Activated CD4-positive, alpha-beta memory T cell treated with anti-CD3 and anti-CD28 coated beads for 36 hours (primary cell): ENCODE data around the gene ARHGEF12. TPM values are rescaled to one million over a fixed set of nuclear protein-coding genes. Genes with fewer than 3 reads are reported as not detected.

Experiments
- CTCF ChIA-PET: fragments of 350-600 bp; sonication (Branson Sonifier 250); formaldehyde crosslinking; loops from one replicate; lab custom pipeline; 2021; ENCODE audit warnings: antibody characterized with exemption, inconsistent platforms; lab: Charles Lee
- POLR2A ChIA-PET: fragments of 350-600 bp; sonication (Branson Sonifier 250); formaldehyde crosslinking; loops from one replicate; lab custom pipeline; 2021; ENCODE audit warnings: antibody characterized with exemption; lab: Charles Lee
- DNase-seq: peaks from one replicate; pipeline ENCODE4 v3.0.0-alpha.2; 2020
- H3K27ac Mint-ChIP-seq: one replicate; pipeline ENCODE4 v1.8.0; 2021; ENCODE audit warnings: mixed read lengths
- H3K27me3 Mint-ChIP-seq: one replicate; pipeline ENCODE4 v1.8.0; 2021; ENCODE audit warnings: mixed read lengths
- H3K36me3 Mint-ChIP-seq: one replicate; pipeline ENCODE4 v1.8.0; 2021; ENCODE audit warnings: mixed read lengths
- H3K4me1 Mint-ChIP-seq: one replicate; pipeline ENCODE4 v1.8.0; 2021; ENCODE audit warnings: low read depth, mixed read lengths
- H3K4me3 Mint-ChIP-seq: one replicate; pipeline ENCODE4 v1.8.0; 2021; ENCODE audit warnings: mild to moderate bottlenecking, mixed read lengths
- H3K9me3 Mint-ChIP-seq: one replicate; pipeline ENCODE4 v1.8.0; 2021; ENCODE audit warnings: mixed read lengths
- intact Hi-C: fragments of 100-400 bp; cut with micrococcal nuclease; formaldehyde crosslinking; loops from one replicate; pipeline ENCODE4 v1.15.1; 2023
- total RNA-seq, 2 experiments: library from RNA; stranded (reverse); gene quantifications; one replicate each; pipeline ENCODE4 v1.2.3, GENCODE V29; 2021

ARHGEF12 gene
- total RNA-seq, 2 experiments from 2014 or later: 16.4 to 16.9 TPM

DNA sequence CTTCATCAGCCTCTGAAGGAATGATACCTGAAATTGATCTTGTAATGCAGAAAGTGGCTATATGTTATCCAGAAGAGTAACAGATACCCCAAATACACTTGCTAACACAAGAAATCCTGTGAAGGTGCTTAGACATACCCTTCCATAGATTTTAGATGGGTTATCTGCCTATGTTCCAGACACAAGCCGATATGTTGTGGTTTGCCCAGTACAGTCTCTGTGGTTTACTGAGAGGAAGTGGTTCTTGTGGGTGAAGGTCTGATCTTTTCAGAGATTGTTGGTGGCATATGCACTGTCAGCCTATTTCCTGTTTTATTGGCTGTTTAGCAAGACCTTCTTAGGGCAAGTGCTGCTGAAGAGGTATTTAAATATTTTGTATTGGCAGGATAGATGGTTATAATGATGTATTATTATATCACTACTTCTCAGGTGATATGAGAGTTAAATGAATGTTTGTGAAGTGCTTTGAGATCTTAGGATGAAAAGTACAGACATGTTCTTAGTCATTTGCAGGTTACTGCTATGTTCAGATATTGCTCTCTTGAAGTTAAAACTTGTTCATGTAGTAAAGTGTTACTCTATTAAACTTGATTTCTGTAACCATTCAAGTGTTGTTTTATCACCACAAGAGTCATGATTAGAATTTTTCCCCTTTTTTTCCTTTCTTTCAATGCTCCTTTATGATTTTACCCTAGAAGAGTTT is 8.2 kb downstream of the ARHGEF12 start:
- peaks cover 56% of the 10 kb centered on the region for H3K27me3 Mint-ChIP-seq
- POLR2A ChIA-PET: no interaction called here
- H3K27ac Mint-ChIP-seq: no peak overlapping the region

GRCh38 chr11:120346233-120346632 is 10.0 kb downstream of the ARHGEF12 start:
- POLR2A ChIA-PET: interaction anchor here (0.7 kb wide), 1 partner anchor 1013 kb away, joined by 3 read pairs; no protein-coding TSS in a partner anchor
- Mint-ChIP-seq H3K36me3 (peaks cover 3% of the 10 kb centered on the region), H3K27ac (no peak overlapping the region), H3K4me1 (peaks cover 26% of the 10 kb centered on the region), H3K9me3 (no peaks in the 10 kb centered on the region), H3K27me3 (peaks cover 56% of the 10 kb centered on the region), H3K4me3 (no peak overlapping the region)
- intact Hi-C loops: no loop called here
- CTCF ChIA-PET: no interaction called here
- DNase-seq: no peak

More for the DNA sequence above, 8.2 kb downstream of the ARHGEF12 start:
- intact Hi-C loops: loop anchor here (1.0 to 5.0 kb wide), 3 partner anchors 8 to 493 kb away; partner anchors contain the start of gene ARHGEF12
- Mint-ChIP-seq H3K4me1 (peaks cover 38% of the 10 kb centered on the region), H3K36me3 (peaks cover 5% of the 10 kb centered on the region), H3K4me3 (peak overlapping the region; percentile 10), H3K9me3 (no peaks in the 10 kb centered on the region)
- DNase-seq: peak; percentile 58
- CTCF ChIA-PET: interaction anchor here (1.0 kb wide), 1 partner anchor 9 kb away, joined by 4 read pairs; no protein-coding TSS in a partner anchor

DNA sequence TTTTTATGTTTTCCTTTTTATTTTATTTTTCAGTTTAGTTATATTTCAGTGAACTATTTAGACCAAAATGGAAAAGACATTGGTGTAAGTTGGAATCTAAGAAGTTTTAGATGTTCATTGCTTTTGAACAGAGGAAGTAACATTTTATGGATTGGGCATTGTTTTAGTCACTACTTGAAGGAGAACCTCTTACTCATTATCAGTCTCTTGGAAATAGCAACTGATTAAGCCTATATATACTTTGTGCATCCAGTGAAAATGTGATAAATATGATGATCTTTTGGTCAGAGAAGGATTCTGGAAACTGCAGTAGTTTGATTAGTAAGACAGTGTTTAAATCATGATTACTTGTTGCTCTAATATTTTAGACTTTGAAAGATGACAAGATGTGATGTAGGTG is 14.4 kb downstream of the ARHGEF12 start:
- POLR2A ChIA-PET: no interaction called here
- peaks cover 9% of the 10 kb centered on the region for H3K4me1 Mint-ChIP-seq
- intact Hi-C loops: no loop called here
- H3K4me3 Mint-ChIP-seq: no peak overlapping the region
- H3K27ac Mint-ChIP-seq: no peak overlapping the region
- H3K27me3 Mint-ChIP-seq: peaks cover 52% of the 10 kb centered on the region
- no peaks in the 10 kb centered on the region for H3K36me3 Mint-ChIP-seq
- DNase-seq: no peak
- CTCF ChIA-PET: interaction anchor here (2.9 kb wide), 1 partner anchor 16 kb away, joined by 12 read pairs; no protein-coding TSS in a partner anchor
- H3K9me3 Mint-ChIP-seq: no peaks in the 10 kb centered on the region

- Mint-ChIP-seq H3K27ac (no peak overlapping the region), H3K27me3 (peaks cover 41% of the 10 kb centered on the region)
- CTCF ChIA-PET: no interaction called here
Measured at GRCh38 chr11:120352405-120352804, 16.2 kb downstream of the ARHGEF12 start.

DNA sequence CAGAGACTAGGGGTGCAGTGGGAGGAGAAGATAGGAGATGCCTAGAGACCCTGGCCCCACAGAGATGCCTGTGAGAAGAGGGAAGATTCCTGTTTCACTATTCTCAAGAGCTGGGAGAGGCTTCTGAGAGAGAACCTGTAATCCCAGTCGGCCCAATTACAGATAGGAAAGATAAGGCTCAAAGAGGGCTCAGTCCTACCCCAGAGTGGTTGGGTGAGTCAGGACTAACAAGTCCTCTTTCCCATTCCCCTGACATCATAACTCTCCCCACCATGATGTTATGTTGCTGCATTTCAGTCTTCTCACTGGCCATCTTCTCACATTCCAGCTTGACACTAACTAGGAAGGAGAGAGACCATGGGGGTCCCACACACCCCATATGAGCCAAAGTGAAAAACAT is 17.9 kb downstream of the ARHGEF12 start:
- Mint-ChIP-seq H3K36me3 (no peaks in the 10 kb centered on the region), H3K9me3 (no peaks in the 10 kb centered on the region), H3K27ac (no peak overlapping the region), H3K4me3 (no peak overlapping the region), H3K4me1 (no peaks in the 10 kb centered on the region), H3K27me3 (peaks cover 37% of the 10 kb centered on the region)
- ChIA-PET CTCF (no interaction called here), POLR2A (no interaction called here)
- no peak for DNase-seq
- intact Hi-C loops: no loop called here

More at GRCh38 chr11:120352405-120352804, 16.2 kb downstream of the ARHGEF12 start:
- H3K4me3 Mint-ChIP-seq: no peak overlapping the region
- no peaks in the 10 kb centered on the region for H3K4me1 Mint-ChIP-seq
- no peaks in the 10 kb centered on the region for H3K36me3 Mint-ChIP-seq
- DNase-seq: no peak
- H3K9me3 Mint-ChIP-seq: no peaks in the 10 kb centered on the region
- POLR2A ChIA-PET: no interaction called here
- intact Hi-C loops: no loop called here

DNA sequence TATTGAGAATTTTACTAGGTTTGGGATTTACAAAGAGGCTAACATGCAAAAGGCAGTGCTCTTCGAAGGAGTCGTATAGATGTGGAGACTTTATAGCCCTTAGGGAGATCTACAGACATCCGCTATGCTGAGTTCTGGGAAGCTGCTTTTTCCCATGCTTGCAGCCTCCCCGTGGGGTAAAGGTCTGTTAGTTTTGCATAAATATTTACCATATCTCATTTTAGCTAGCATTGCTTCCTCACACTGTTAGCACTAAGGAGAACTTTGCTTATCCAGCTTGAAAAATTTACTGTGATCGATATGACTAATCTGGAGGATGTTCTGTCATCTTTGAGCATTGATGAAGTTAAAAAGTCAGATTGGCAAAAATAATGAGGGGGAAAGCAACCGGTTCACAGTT is 18.6 kb downstream of the ARHGEF12 start:
- Mint-ChIP-seq H3K9me3 (no peaks in the 10 kb centered on the region), H3K27me3 (peaks cover 34% of the 10 kb centered on the region), H3K36me3 (no peaks in the 10 kb centered on the region), H3K27ac (no peak overlapping the region), H3K4me3 (no peak overlapping the region), H3K4me1 (no peaks in the 10 kb centered on the region)
- DNase-seq: no peak
- POLR2A ChIA-PET: no interaction called here
- intact Hi-C loops: no loop called here
- CTCF ChIA-PET: no interaction called here

DNA sequence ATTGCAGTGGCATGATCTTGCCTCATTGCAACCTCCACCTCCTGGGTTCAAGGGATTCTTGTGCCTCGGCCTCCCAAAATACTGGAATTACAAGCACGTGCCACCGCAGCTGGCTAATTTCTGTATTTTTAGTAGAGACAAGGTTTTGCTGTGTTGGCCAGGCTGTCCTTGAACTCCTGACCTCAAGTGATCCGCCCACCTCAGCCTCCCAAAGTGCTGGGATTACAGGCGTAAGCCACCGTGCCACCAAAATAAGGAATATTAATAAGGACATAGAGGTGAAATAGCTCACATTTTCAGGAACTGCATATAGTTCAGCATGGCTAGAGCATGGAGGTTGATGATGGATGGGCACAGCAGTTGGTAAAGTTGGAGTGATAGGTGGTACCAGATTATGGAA is 21.4 kb downstream of the ARHGEF12 start:
- intact Hi-C loops: no loop called here
- DNase-seq: no peak
- CTCF ChIA-PET: no interaction called here

DNA sequence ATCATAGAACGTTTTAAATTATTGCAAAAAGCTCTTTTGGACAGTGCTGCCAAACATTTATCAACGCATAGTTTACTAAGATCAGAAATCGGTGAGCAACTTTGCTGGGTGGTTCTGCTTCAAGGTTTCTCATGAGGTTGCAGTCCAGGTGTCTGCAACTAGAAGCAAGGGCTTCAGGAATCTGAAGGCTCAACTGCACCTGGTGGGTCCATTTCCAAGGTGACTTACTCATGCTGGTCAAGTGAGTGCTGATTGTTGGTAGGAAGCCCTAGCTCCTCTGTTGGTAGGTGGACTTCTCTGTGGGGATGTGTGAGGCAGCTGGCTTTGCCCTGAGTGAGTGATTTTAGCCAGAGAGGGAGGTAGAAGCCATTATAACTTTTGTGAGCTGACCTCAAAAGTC is 22.5 kb downstream of the ARHGEF12 start:
- no peak for DNase-seq
- H3K4me3 Mint-ChIP-seq: no peak overlapping the region
- no peaks in the 10 kb centered on the region for H3K9me3 Mint-ChIP-seq
- H3K36me3 Mint-ChIP-seq: no peaks in the 10 kb centered on the region
- no peaks in the 10 kb centered on the region for H3K4me1 Mint-ChIP-seq
- ChIA-PET CTCF (no interaction called here), POLR2A (no interaction called here)
- H3K27me3 Mint-ChIP-seq: peaks cover 16% of the 10 kb centered on the region
- intact Hi-C loops: no loop called here
- H3K27ac Mint-ChIP-seq: no peak overlapping the region

More for the DNA sequence above, 21.4 kb downstream of the ARHGEF12 start:
- H3K27me3 Mint-ChIP-seq: peaks cover 22% of the 10 kb centered on the region
- H3K27ac Mint-ChIP-seq: no peak overlapping the region
- no peaks in the 10 kb centered on the region for H3K36me3 Mint-ChIP-seq
- no peaks in the 10 kb centered on the region for H3K9me3 Mint-ChIP-seq
- POLR2A ChIA-PET: no interaction called here
- H3K4me1 Mint-ChIP-seq: no peaks in the 10 kb centered on the region
- no peak overlapping the region for H3K4me3 Mint-ChIP-seq

- no peak for DNase-seq
- POLR2A ChIA-PET: no interaction called here
- no peaks in the 10 kb centered on the region for H3K4me1 Mint-ChIP-seq
- peaks cover 10% of the 10 kb centered on the region for H3K27me3 Mint-ChIP-seq
- H3K36me3 Mint-ChIP-seq: no peaks in the 10 kb centered on the region
- no peak overlapping the region for H3K27ac Mint-ChIP-seq
- CTCF ChIA-PET: no interaction called here
- no peak overlapping the region for H3K4me3 Mint-ChIP-seq
- H3K9me3 Mint-ChIP-seq: no peaks in the 10 kb centered on the region
- intact Hi-C loops: no loop called here
Measured at GRCh38 chr11:120363436-120363835, 27.2 kb downstream of the ARHGEF12 start.

GRCh38 chr11:120365512-120365911 is 29.3 kb downstream of the ARHGEF12 start:
- intact Hi-C loops: no loop called here

DNA sequence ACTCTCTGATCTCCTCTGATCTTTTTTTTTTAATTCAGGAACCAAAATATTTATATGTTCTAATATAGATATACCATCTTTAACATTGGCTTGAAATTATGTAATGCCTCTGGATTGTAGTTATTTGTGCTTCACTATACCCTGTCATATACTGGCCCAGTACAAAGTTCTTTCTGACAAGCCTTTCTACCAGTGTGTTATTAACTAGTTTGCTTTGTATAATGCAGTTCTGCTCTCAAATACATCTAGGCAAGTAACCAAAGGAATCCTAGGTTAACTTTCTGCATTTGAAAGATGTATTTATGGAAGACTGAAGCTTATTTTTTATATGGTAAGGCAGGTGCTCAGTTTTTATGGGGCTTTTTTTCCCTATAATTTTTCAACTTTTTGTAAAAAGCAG is 36.1 kb downstream of the ARHGEF12 start:
- no peak overlapping the region for H3K27ac Mint-ChIP-seq
- CTCF ChIA-PET: no interaction called here
- no peaks in the 10 kb centered on the region for H3K9me3 Mint-ChIP-seq

More at GRCh38 chr11:120365512-120365911, 29.3 kb downstream of the ARHGEF12 start:
- no peaks in the 10 kb centered on the region for H3K9me3 Mint-ChIP-seq
- no peaks in the 10 kb centered on the region for H3K36me3 Mint-ChIP-seq
- H3K4me3 Mint-ChIP-seq: no peak overlapping the region
- no peak for DNase-seq
- ChIA-PET CTCF (no interaction called here), POLR2A (no interaction called here)
- H3K27ac Mint-ChIP-seq: no peak overlapping the region
- H3K27me3 Mint-ChIP-seq: peaks cover 7% of the 10 kb centered on the region
- H3K4me1 Mint-ChIP-seq: no peaks in the 10 kb centered on the region

GRCh38 chr11:120375076-120375475 is 38.9 kb downstream of the ARHGEF12 start:
- no peaks in the 10 kb centered on the region for H3K4me1 Mint-ChIP-seq
- peaks cover 7% of the 10 kb centered on the region for H3K27me3 Mint-ChIP-seq
- intact Hi-C loops: no loop called here
- peaks cover 14% of the 10 kb centered on the region for H3K9me3 Mint-ChIP-seq
- H3K36me3 Mint-ChIP-seq: peaks cover 4% of the 10 kb centered on the region
- POLR2A ChIA-PET: no interaction called here
- CTCF ChIA-PET: interaction anchor here (1.5 kb wide), 1 partner anchor 40 kb away, joined by 5 read pairs; no protein-coding TSS in a partner anchor
- H3K27ac Mint-ChIP-seq: no peak overlapping the region
- no peak overlapping the region for H3K4me3 Mint-ChIP-seq
- DNase-seq: no peak

More for the DNA sequence above, 36.1 kb downstream of the ARHGEF12 start:
- Mint-ChIP-seq H3K4me1 (no peaks in the 10 kb centered on the region), H3K4me3 (no peak overlapping the region), H3K27me3 (peaks cover 9% of the 10 kb centered on the region), H3K36me3 (no peaks in the 10 kb centered on the region)
- POLR2A ChIA-PET: no interaction called here
- intact Hi-C loops: no loop called here
- DNase-seq: no peak
